Measurements from ENCODE around the gene EMC9. TPM values are rescaled to one million over a fixed set of nuclear protein-coding genes. Genes with fewer than 3 reads are reported as not detected.

The EMC9 gene
- total RNA-seq, 3 donors from 2014 or later (not counting 1 experiment from before 2014, with no cell fraction given) = 9.3 to 12.3 (median 12.0) TPM

DNA sequence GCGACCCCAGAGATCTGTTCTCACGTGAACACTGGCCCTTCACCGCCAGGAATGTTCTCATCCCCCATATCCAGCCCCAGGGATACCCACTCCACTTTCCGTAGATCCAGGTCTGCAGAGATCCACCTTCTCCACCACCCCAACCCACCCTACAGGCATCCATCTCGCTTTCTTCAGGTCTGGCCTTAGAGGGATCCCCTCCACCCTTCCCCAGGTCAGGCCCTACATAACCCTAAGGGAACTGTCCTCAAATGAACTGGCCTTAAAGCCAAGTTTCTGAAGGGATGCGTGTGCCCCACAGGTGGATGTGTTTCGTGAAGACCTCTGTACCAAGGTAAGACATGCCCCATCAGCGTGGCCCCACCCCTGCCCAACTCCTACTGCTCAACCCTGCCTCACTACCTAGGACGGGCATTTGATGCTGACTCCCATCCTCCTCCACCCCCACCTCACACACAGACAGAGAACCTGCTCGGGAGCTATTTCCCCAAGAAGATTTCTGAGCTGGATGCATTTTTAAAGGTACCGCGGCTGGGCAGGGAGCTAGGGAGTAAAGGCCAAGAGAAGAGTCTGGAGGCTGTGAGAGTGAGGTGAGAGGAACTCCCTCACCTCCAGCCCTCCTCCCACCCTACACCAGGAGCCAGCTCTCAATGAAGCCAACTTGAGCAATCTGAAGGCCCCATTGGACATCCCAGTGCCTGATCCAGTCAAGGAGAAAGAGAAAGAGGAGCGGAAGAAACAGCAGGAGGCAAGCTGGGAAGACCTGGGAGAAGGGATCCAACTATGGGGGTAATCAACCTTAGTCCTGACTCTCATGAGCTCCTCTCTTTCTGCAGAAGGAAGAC lies 4.5 kb downstream of the EMC9 start:
- H3K4me1 ChIP-seq (ENCODE audit: control insufficient read depth, insufficient read depth, low read length) = peaks cover 49% of the 10 kb centered on the region
- H3K27ac Mint-ChIP-seq = peak overlapping the region; percentile 91 to 94
- H3K27me3 ChIP-seq (ENCODE audit: control insufficient read depth, insufficient read depth, low read length) = no peaks in the 10 kb centered on the region
- H3K4me3 Mint-ChIP-seq = peak overlapping the region; percentile 97
- TF ChIP-seq, protein P1, sequence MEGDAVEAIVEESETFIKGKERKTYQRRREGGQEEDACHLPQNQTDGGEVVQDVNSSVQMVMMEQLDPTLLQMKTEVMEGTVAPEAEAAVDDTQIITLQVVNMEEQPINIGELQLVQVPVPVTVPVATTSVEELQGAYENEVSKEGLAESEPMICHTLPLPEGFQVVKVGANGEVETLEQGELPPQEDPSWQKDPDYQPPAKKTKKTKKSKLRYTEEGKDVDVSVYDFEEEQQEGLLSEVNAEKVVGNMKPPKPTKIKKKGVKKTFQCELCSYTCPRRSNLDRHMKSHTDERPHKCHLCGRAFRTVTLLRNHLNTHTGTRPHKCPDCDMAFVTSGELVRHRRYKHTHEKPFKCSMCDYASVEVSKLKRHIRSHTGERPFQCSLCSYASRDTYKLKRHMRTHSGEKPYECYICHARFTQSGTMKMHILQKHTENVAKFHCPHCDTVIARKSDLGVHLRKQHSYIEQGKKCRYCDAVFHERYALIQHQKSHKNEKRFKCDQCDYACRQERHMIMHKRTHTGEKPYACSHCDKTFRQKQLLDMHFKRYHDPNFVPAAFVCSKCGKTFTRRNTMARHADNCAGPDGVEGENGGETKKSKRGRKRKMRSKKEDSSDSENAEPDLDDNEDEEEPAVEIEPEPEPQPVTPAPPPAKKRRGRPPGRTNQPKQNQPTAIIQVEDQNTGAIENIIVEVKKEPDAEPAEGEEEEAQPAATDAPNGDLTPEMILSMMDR (IDR thresholded peaks at IDR 0.05) = no peak
- H3K4me1 Mint-ChIP-seq = peaks cover 39 to 46% of the 10 kb centered on the region in 2 donors
- no peaks in the 10 kb centered on the region for H3K27me3 Mint-ChIP-seq (ENCODE audit: low read depth in 2 of 2)
- peak in 1 of 2 donors; percentile 25 for DNase-seq
- peak overlapping the region; percentile 82 for H3K4me3 ChIP-seq (ENCODE audit: low read length)
- peaks cover 25% of the 10 kb centered on the region for H3K36me3 ChIP-seq (ENCODE audit: control insufficient read depth, insufficient read depth, low read length)
- peak overlapping the region; percentile 93 for H3K27ac ChIP-seq (ENCODE audit: low read length)
- no peaks in the 10 kb centered on the region for H3K9me3 Mint-ChIP-seq
- ATAC-seq = no peak
- WGBS (ENCODE audit: insufficient coverage) = 31% methylated on average over 11 of the region's 13 CpGs
- H3K9me3 ChIP-seq (ENCODE audit: control insufficient read depth, insufficient read depth, low read length) = no peaks in the 10 kb centered on the region
- H3K36me3 Mint-ChIP-seq = no peaks in the 10 kb centered on the region
- intact Hi-C loops (cut with micrococcal nuclease) = loop anchor here (1.0 to 10.0 kb wide), 3 partner anchors 10 to 1212 kb away; partner anchors contain the start of genes DCAF11, NRL, PRMT5 and RNF31

DNA sequence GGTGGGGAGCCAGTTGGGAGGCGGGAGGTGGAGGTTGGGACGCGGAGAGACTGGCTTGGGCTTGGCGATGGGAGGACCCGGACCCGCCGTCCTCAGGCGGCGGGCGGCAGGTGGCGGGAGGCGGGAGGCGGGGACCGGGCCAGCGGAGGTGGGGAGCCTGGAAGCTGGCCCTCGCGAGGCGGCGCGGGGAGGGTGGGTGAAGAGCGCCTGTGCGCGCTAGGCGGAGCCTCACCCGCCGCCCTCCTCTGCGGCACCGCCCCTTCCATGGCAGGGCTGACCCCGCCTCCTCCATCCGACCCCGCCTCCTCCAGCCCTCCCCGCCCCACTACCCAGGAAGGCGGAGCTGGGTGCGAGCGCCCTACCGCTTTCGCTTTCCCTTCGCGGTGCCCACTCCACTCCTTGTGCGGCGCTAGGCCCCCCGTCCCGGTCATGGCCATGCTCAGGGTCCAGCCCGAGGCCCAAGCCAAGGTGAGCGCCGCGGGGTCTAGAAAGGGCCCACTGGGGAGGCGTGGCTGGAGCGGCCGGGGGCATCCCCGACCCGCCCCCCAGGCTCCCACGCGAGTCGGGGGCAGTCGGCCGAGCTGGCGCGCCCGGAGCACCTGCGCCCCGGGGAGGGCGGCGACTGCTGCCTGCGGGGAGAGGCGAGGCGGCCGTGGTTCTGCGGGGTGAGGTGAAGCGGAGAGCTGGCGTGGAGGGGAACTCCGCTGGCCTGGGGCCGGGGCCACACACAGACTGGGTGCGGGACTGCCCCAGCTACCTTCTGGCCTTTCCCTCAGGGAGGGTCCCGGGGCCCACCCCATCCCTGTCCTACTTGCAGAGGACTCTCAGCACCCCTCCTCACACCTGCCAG lies 5.3 kb downstream of the EMC9 start, which contains the start of gene PSME1:
TSS of gene PSME1 (plus strand) at position 361 of the 850 bp plus-strand sequence. CDS start at position 430, 69 bp downstream.
- Mint-ChIP-seq H3K27ac (peak within 1 kb of the TSS; percentile 91 to 94), H3K9me3 (no peaks in the 10 kb centered on the region), H3K4me3 (peak within 1 kb of the TSS; percentile 97), H3K27me3 (ENCODE audit: low read depth in 2 of 2) (no peaks in the 10 kb centered on the region), H3K36me3 (no peaks in the 10 kb centered on the region), H3K4me1 (peaks cover 37 to 39% of the 10 kb centered on the region in 2 donors)
- Histone ChIP-seq H3K27me3 (ENCODE audit: control insufficient read depth, insufficient read depth, low read length) (no peaks in the 10 kb centered on the region), H3K36me3 (ENCODE audit: control insufficient read depth, insufficient read depth, low read length) (peaks cover 25% of the 10 kb centered on the region), H3K4me3 (ENCODE audit: low read length) (peak within 1 kb of the TSS; percentile 82), H3K4me1 (ENCODE audit: control insufficient read depth, insufficient read depth, low read length) (peaks cover 47% of the 10 kb centered on the region), H3K27ac (ENCODE audit: low read length) (peak within 1 kb of the TSS; percentile 93), H3K9me3 (ENCODE audit: control insufficient read depth, insufficient read depth, low read length) (no peaks in the 10 kb centered on the region)
- intact Hi-C loops (cut with micrococcal nuclease) = loop anchor here (1.0 to 10.0 kb wide), 3 partner anchors 11 to 1211 kb away; partner anchors contain the start of genes DCAF11, NRL, PRMT5 and RNF31
- ATAC-seq = peak; percentile 95 to 99 (median 97)
- WGBS (ENCODE audit: insufficient coverage) = 0% methylated on average over 75 of the region's 75 CpGs
- TF ChIP-seq, protein P1 (IDR thresholded peaks at IDR 0.05) = no peak
- peak; percentile 95 to 97 for DNase-seq

DNA sequence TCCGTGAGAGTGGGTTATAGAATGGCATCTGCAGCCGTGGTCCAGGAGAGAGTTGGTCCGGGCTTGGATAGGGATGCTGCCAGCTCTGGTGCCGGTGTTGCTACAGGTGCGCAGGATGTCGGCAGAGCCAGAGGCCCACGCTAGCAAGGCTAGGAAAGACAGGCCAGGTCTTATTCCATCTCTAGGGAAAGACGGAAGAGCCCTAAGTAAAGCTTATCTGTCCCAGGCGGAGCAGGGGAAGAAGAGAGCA lies 5.9 kb downstream of the EMC9 start:
- H3K36me3 ChIP-seq (ENCODE audit: control insufficient read depth, insufficient read depth, low read length) = peaks cover 25% of the 10 kb centered on the region
- H3K4me1 Mint-ChIP-seq = peaks cover 31 to 34% of the 10 kb centered on the region in 2 donors
- H3K9me3 ChIP-seq (ENCODE audit: control insufficient read depth, insufficient read depth, low read length) = no peaks in the 10 kb centered on the region
- intact Hi-C loops (cut with micrococcal nuclease) = loop anchor here (10.0 kb wide), 1 partner anchor 1211 kb away; the partner anchor contains the start of gene PRMT5
- WGBS (ENCODE audit: insufficient coverage) = 20% methylated on average over 9 of the region's 9 CpGs
- H3K4me3 ChIP-seq (ENCODE audit: low read length) = peak overlapping the region; percentile 82
- no peaks in the 10 kb centered on the region for H3K36me3 Mint-ChIP-seq
- H3K27ac ChIP-seq (ENCODE audit: low read length) = peak overlapping the region; percentile 78
- no peak for ATAC-seq
- H3K27ac Mint-ChIP-seq = peak overlapping the region; percentile 91 to 94
- no peaks in the 10 kb centered on the region for H3K9me3 Mint-ChIP-seq
- TF ChIP-seq, protein P1 (IDR thresholded peaks at IDR 0.05) = no peak
- H3K27me3 Mint-ChIP-seq (ENCODE audit: low read depth in 2 of 2) = no peaks in the 10 kb centered on the region
- H3K27me3 ChIP-seq (ENCODE audit: control insufficient read depth, insufficient read depth, low read length) = no peaks in the 10 kb centered on the region
- peaks cover 41% of the 10 kb centered on the region for H3K4me1 ChIP-seq (ENCODE audit: control insufficient read depth, insufficient read depth, low read length)
- H3K4me3 Mint-ChIP-seq = peak overlapping the region; percentile 97
- no peak for DNase-seq
